Endothelial cell of umbilical vein (primary cell): ENCODE measurements around the gene DTWD2. TPM values are rescaled to one million over a fixed set of nuclear protein-coding genes. Genes with fewer than 3 reads are reported as not detected.

ENCODE experiments used
- BruUV-seq: library from RNA; stranded (reverse); fragments of 400-500 nt; replicated peaks from 2 replicates; lab custom pipeline; 2021; lab: Mats Ljungman, UMichigan
- CTCF ChIA-PET: fragments of 300-600, 350-600 bp; sonication (Branson Sonifier 250); formaldehyde crosslinking; loops from one replicate; lab custom pipeline; 2021; ENCODE audit warnings: antibody characterized with exemption, inconsistent platforms; lab: Charles Lee
- POLR2A ChIA-PET: fragments of 300-600, 350-600 bp; sonication (Branson Sonifier 250); formaldehyde crosslinking; loops from one replicate; lab custom pipeline; 2021; ENCODE audit warnings: antibody characterized with exemption, inconsistent platforms; lab: Charles Lee
- DNase-seq: peaks from one replicate; pipeline ENCODE4 v3.0.0-alpha.2; 2011; ENCODE audit warnings: low read depth, low spot score
- FAIRE-seq: peaks from 2 replicates; lab custom pipeline; 2011; peaks lifted over from hg19 to GRCh38; lab: Jason Lieb, UNC
- H2AFZ ChIP-seq: 2 replicates; pipeline ENCODE4 v1.6.0; 2012; ENCODE audit warnings: low read depth, low read length, control low read depth, inconsistent platforms
- H3K27ac ChIP-seq: 2 replicates; pipeline ENCODE4 v1.5.1; 2011; ENCODE audit warnings: low read depth, mild to moderate bottlenecking, control low read depth, low read length, moderate library complexity; ENCODE audit not compliant: insufficient read depth
- H3K27me3 ChIP-seq, 2 experiments: 2 replicates each; pipeline versions ENCODE4 v1.6.0 to v1.6.1; 2011; ENCODE audit warnings: low read length in 2 of 2, mixed read lengths in 1 of 2; ENCODE audit not compliant: control insufficient read depth in 2 of 2, insufficient read depth in 2 of 2
- H3K36me3 ChIP-seq, 2 experiments: 2 replicates in 1 of 2; 3 replicates in 1 of 2; pipeline ENCODE4 v1.5.1; 2011; ENCODE audit warnings: low read length in 2 of 2, mild to moderate bottlenecking in 1 of 2, moderate library complexity in 1 of 2; ENCODE audit not compliant: control insufficient read depth in 2 of 2, insufficient read depth in 2 of 2; ENCODE audit errors: extremely low read depth in 1 of 2
- H3K4me1 ChIP-seq: 3 replicates; pipeline ENCODE4 v1.5.1; 2011; ENCODE audit warnings: mild to moderate bottlenecking, low read length; ENCODE audit not compliant: control insufficient read depth, insufficient read depth; ENCODE audit errors: extremely low read depth
- H3K4me2 ChIP-seq: 2 replicates; pipeline ENCODE4 v1.6.1; 2011; ENCODE audit warnings: low read length, control low read depth, mixed read lengths; ENCODE audit not compliant: insufficient read depth
- H3K4me3 ChIP-seq, 3 experiments: fragments of 200-600 bp in 1 of 3; sonication (generic), shearing (Covaris generic) in 1 of 3; replicated peaks in 1 of 3; 2 replicates each; pipeline ENCODE4 v1.5.1; 2011 to 2016; ENCODE audit warnings: control low read depth in 3 of 3, low read length in 3 of 3, mild to moderate bottlenecking in 2 of 3, inconsistent platforms in 1 of 3, low read depth in 1 of 3, moderate library complexity in 1 of 3; ENCODE audit not compliant: insufficient read depth in 1 of 3
- H3K79me2 ChIP-seq: 2 replicates; pipeline ENCODE4 v1.6.0; 2012; ENCODE audit warnings: low read length, inconsistent platforms; ENCODE audit not compliant: control insufficient read depth, insufficient read depth
- H3K9ac ChIP-seq: replicated peaks from 2 replicates; pipeline ENCODE3; 2011; ENCODE audit warnings: low read length, control low read depth; ENCODE audit not compliant: insufficient read depth; ENCODE audit errors: extremely low read depth
- H3K9me1 ChIP-seq: replicated peaks from 3 replicates; pipeline ENCODE4 v1.6.0; 2011; ENCODE audit warnings: mild to moderate bottlenecking, low read length; ENCODE audit not compliant: control insufficient read depth, insufficient read depth; ENCODE audit errors: extremely low read depth
- H3K9me3 ChIP-seq: replicated peaks from 2 replicates; pipeline ENCODE4 v1.5.1; 2012; ENCODE audit warnings: low read length, inconsistent platforms; ENCODE audit not compliant: control insufficient read depth, insufficient read depth
- H4K20me1 ChIP-seq: replicated peaks from 2 replicates; pipeline ENCODE3; 2011; ENCODE audit warnings: mild to moderate bottlenecking, low read length; ENCODE audit not compliant: control insufficient read depth, insufficient read depth; ENCODE audit errors: extremely low read depth
- CTCF ChIP-seq, 2 donors: IDR thresholded peaks; 1 replicate in 1 of 2; 2 replicates in 1 of 2; pipeline ENCODE4 v1.5.1; 2011; ENCODE audit warnings: low read length in 2 of 2, mild to moderate bottlenecking in 2 of 2, moderate library complexity in 2 of 2, control low read depth in 1 of 2, inconsistent platforms in 1 of 2, low read depth in 1 of 2; ENCODE audit not compliant: insufficient read depth in 1 of 2; ENCODE audit errors: extremely low read depth in 1 of 2
- EZH2 ChIP-seq: IDR thresholded peaks from 2 replicates; pipeline ENCODE4 v1.6.1; 2012; ENCODE audit warnings: borderline replicate concordance, low read depth, mild to moderate bottlenecking, moderate library complexity, low read length, inconsistent platforms; ENCODE audit not compliant: severe bottlenecking
- FOS ChIP-seq: IDR thresholded peaks from 2 replicates; pipeline ENCODE4 v1.6.1; 2011; ENCODE audit warnings: mild to moderate bottlenecking, low read length, moderate library complexity, borderline replicate concordance; ENCODE audit not compliant: insufficient read depth
- GATA2 ChIP-seq: IDR thresholded peaks from 2 replicates; pipeline ENCODE4 v1.7.0; 2011; ENCODE audit warnings: low read depth, mild to moderate bottlenecking, moderate library complexity, mixed read lengths, low read length; ENCODE audit not compliant: insufficient read length, insufficient read depth
- JUN ChIP-seq: IDR thresholded peaks from 2 replicates; pipeline ENCODE4 v1.6.1; 2011; ENCODE audit warnings: borderline replicate concordance, low read depth; ENCODE audit not compliant: insufficient read length, insufficient read depth
- MAX ChIP-seq: IDR thresholded peaks from 2 replicates; pipeline ENCODE4 v1.6.1; 2011; ENCODE audit not compliant: insufficient read depth, insufficient read length
- MYC ChIP-seq: IDR thresholded peaks from one replicate; pipeline ENCODE4 v1.6.1; 2011; ENCODE audit warnings: mild to moderate bottlenecking, low read depth, low read length
- POLR2A ChIP-seq: IDR thresholded peaks from 2 replicates; pipeline ENCODE4 v1.6.1; 2012; ENCODE audit warnings: low read depth, mild to moderate bottlenecking, control low read depth, low read length
- POLR2AphosphoS5 ChIP-seq: IDR thresholded peaks from 2 replicates; pipeline ENCODE4 v1.6.1; 2012; ENCODE audit warnings: low read depth, mild to moderate bottlenecking, control low read depth, low read length, moderate library complexity; ENCODE audit not compliant: insufficient read depth
- dilution Hi-C: fragments of 300-500 bp; cut with MboI; formaldehyde crosslinking; loops from one replicate; pipeline ENCODE4 v1.15.0; 2019; ENCODE audit warnings: low sequenced_read_pairs; ENCODE audit not compliant: extremely low pct_ligation_motif_present
- intact Hi-C: fragments of 100-400 bp; cut with micrococcal nuclease; formaldehyde crosslinking; loops from one replicate; pipeline ENCODE4 v1.10.0; 2022
- polyA plus RNA-seq, 4 experiments: library from polyadenylated mRNA; depleted of rRNA in 3 of 4; stranded (reverse) in 3 of 4; unstranded in 1 of 4; fragments of >200 nt; gene quantifications; 2 replicates each; pipeline versions ENCODE4 v1.2.1 to v1.2.3, GENCODE V29; 2011 to 2012; ENCODE audit warnings: missing spikeins in 1 of 4
- total RNA-seq: library from RNA; stranded (reverse); gene quantifications from 2 replicates; pipeline ENCODE4 v1.2.3, GENCODE V29; 2021

The DTWD2 gene
- total and polyA plus RNA-seq, 2 donors (not counting 3 experiments of a cell fraction or from before 2014, with no cell fraction given) = 0.99 to 1.1 TPM

GRCh38 chr5:118789366-118789765 lies 199.0 kb downstream of the DTWD2 start:
- TF ChIP-seq JUN = no peak
- no peak for TF ChIP-seq POLR2A
- TF ChIP-seq GATA2 = no peak
- no peak for TF ChIP-seq FOS
- TF ChIP-seq POLR2AphosphoS5 = no peak
- no peak for TF ChIP-seq MAX
- TF ChIP-seq EZH2 = no peak
- no peak for TF ChIP-seq MYC
- no peak for TF ChIP-seq CTCF (IDR thresholded peaks at IDR 0.05; ENCODE audit: extremely low read depth in 1 of 2, insufficient read depth in 1 of 2, low read depth in 1 of 2, low read length in 2 of 2)
- CTCF ChIA-PET = no interaction called here
- dilution Hi-C loops = no loop called here
- Histone ChIP-seq H3K9ac (no peak overlapping the region), H3K9me1 (no peaks in the 10 kb centered on the region), H3K9me3 (no peaks in the 10 kb centered on the region), H3K4me1 (no peaks in the 10 kb centered on the region), H4K20me1 (no peaks in the 10 kb centered on the region), H3K27ac (no peak overlapping the region), H2AFZ (no peak overlapping the region), H3K4me2 (no peak overlapping the region), H3K36me3 (no peaks in the 10 kb centered on the region), H3K79me2 (no peaks in the 10 kb centered on the region), H3K27me3 (no peaks in the 10 kb centered on the region), H3K4me3 (no peak overlapping the region)
- POLR2A ChIA-PET = no interaction called here
- BruUV-seq = no TSS peak
- DNase-seq (no peak), FAIRE-seq (no peak)
- intact Hi-C loops = no loop called here
